KMS-11 (cell line): ENCODE measurements around the gene PCIF1.

Source experiments
- H2AFZ ChIP-seq: fragments of 200-600 bp; sonication (generic); 2 replicates; pipeline ENCODE4 v1.6.1; 2016; ENCODE audit warnings: antibody characterized with exemption, mixed run types, low read depth
- H3K27ac ChIP-seq: fragments of 200-600 bp; sonication (generic); 2 replicates; pipeline ENCODE4 v1.6.1; 2016; ENCODE audit warnings: mild to moderate bottlenecking, mixed run types
- H3K27me3 ChIP-seq: fragments of 200-600 bp; sonication (generic); 2 replicates; pipeline ENCODE4 v1.6.1; 2017; ENCODE audit warnings: mild to moderate bottlenecking, low read depth, mixed run types, moderate library complexity; ENCODE audit not compliant: insufficient read depth
- H3K36me3 ChIP-seq: fragments of 200-600 bp; sonication (generic); 2 replicates; pipeline ENCODE4 v1.6.1; 2017; ENCODE audit warnings: mild to moderate bottlenecking, mixed run types; ENCODE audit not compliant: insufficient read depth
- H3K4me1 ChIP-seq: fragments of 200-600 bp; sonication (generic); 2 replicates; pipeline ENCODE4 v1.6.1; 2016; ENCODE audit warnings: mild to moderate bottlenecking, low read depth, mixed run types; ENCODE audit not compliant: poor library complexity, severe bottlenecking
- H3K4me2 ChIP-seq: fragments of 200-600 bp; sonication (generic); 2 replicates; pipeline ENCODE4 v1.7.0; 2016; ENCODE audit warnings: mild to moderate bottlenecking, mixed run types
- H3K4me3 ChIP-seq: fragments of 200-600 bp; sonication (generic); IDR thresholded peaks from 2 replicates; pipeline ENCODE4 v1.6.1; 2017; ENCODE audit warnings: low read depth, low read length, mixed read lengths; ENCODE audit not compliant: insufficient read depth
- H3K79me2 ChIP-seq: fragments of 200-600 bp; sonication (generic); 2 replicates; pipeline ENCODE4 v1.6.1; 2016; ENCODE audit warnings: low read depth, mixed run types; ENCODE audit not compliant: insufficient read depth
- H3K9ac ChIP-seq: fragments of 200-600 bp; sonication (generic); 2 replicates; pipeline ENCODE4 v1.6.1; 2016; ENCODE audit warnings: mild to moderate bottlenecking, mixed run types
- H4K20me1 ChIP-seq: fragments of 200-600 bp; sonication (generic); 2 replicates; pipeline ENCODE4 v1.6.1; 2016; ENCODE audit warnings: mild to moderate bottlenecking, mixed run types; ENCODE audit not compliant: insufficient read depth
- TF ChIP-seq, protein P1 (sequence below): fragments of 200-600 bp; sonication (generic); conservative IDR thresholded peaks from 2 replicates; pipeline ENCODE4 v1.6.1; 2017; ENCODE audit warnings: low read depth, mild to moderate bottlenecking, antibody characterized with exemption, low read length, moderate library complexity, mixed read lengths

The PCIF1 gene

GRCh38 chr20:45892828-45893500, 41.5 kb upstream of the PCIF1 start:
- no peak overlapping the region for H3K4me3 ChIP-seq
- no peak overlapping the region for H3K27ac ChIP-seq
- no peak overlapping the region for H2AFZ ChIP-seq
- H3K9ac ChIP-seq, result no peak overlapping the region
- no peaks in the 10 kb centered on the region for H3K79me2 ChIP-seq
- H3K4me1 ChIP-seq, result peaks cover 10% of the 10 kb centered on the region
- TF ChIP-seq, protein P1, sequence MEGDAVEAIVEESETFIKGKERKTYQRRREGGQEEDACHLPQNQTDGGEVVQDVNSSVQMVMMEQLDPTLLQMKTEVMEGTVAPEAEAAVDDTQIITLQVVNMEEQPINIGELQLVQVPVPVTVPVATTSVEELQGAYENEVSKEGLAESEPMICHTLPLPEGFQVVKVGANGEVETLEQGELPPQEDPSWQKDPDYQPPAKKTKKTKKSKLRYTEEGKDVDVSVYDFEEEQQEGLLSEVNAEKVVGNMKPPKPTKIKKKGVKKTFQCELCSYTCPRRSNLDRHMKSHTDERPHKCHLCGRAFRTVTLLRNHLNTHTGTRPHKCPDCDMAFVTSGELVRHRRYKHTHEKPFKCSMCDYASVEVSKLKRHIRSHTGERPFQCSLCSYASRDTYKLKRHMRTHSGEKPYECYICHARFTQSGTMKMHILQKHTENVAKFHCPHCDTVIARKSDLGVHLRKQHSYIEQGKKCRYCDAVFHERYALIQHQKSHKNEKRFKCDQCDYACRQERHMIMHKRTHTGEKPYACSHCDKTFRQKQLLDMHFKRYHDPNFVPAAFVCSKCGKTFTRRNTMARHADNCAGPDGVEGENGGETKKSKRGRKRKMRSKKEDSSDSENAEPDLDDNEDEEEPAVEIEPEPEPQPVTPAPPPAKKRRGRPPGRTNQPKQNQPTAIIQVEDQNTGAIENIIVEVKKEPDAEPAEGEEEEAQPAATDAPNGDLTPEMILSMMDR, result no peak
- no peaks in the 10 kb centered on the region for H3K27me3 ChIP-seq
- no peak overlapping the region for H3K4me2 ChIP-seq
- H4K20me1 ChIP-seq, result no peaks in the 10 kb centered on the region
- no peaks in the 10 kb centered on the region for H3K36me3 ChIP-seq

GRCh38 chr20:45893831-45894230, 40.7 kb upstream of the PCIF1 start:
- Histone ChIP-seq H3K4me3 (no peak overlapping the region), H3K79me2 (no peaks in the 10 kb centered on the region), H4K20me1 (no peaks in the 10 kb centered on the region), H2AFZ (no peak overlapping the region), H3K36me3 (no peaks in the 10 kb centered on the region), H3K4me2 (no peak overlapping the region), H3K9ac (no peak overlapping the region), H3K27me3 (no peaks in the 10 kb centered on the region), H3K27ac (no peak overlapping the region), H3K4me1 (peaks cover 10% of the 10 kb centered on the region)
- TF ChIP-seq, protein P1, result no peak

DNA sequence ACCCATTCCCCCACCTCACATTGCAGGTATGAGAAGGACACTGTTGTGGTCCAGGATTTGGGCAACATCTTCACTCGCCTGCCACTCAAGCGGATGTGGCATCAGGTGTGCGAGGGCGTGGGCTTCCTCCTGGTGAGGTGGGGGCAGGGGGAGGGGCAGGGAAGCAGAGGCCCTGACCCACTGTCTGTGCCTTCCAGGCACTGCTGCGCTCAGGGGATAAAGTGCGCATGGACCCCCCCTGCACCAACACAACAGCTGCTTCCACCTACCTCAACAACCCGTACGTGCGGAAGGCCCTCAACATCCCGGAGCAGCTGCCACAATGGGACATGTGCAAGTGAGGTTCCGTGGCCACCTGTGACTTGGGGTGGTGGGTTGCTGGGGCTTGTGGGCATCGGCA, 39.7 kb upstream of the PCIF1 start:
- no peak overlapping the region for H2AFZ ChIP-seq
- no peak overlapping the region for H3K27ac ChIP-seq
- no peaks in the 10 kb centered on the region for H4K20me1 ChIP-seq
- no peak overlapping the region for H3K4me2 ChIP-seq
- H3K36me3 ChIP-seq, result no peaks in the 10 kb centered on the region
- no peaks in the 10 kb centered on the region for H3K27me3 ChIP-seq
- no peaks in the 10 kb centered on the region for H3K79me2 ChIP-seq
- H3K4me1 ChIP-seq, result peaks cover 10% of the 10 kb centered on the region
- TF ChIP-seq, protein P1, result no peak
- H3K4me3 ChIP-seq, result no peak overlapping the region
- no peak overlapping the region for H3K9ac ChIP-seq

DNA sequence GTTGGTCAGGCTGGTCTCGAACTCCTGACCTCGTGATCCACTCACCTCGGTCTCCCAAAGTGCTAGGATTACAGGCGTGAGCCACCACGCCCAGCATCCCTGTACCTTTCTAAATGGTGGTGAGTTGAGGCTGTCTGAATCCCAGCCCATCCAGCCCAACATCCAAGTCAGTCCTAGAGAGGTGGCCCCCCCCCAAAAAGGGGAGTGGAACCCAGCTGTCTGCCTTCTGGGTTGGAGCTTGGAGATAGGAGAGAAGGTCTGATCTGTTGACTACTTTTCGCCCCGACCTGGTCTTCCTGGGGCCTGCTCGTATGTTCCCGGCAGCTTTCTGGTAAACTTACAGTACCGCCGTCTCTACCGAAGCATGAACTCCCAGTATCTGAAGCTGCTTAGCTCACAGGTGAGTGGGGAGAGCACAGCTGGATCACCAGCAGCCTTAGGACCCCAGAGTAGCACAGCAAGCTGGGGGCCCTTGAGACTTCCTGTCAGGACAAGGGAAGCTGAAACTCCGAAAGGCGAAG, 37.8 kb upstream of the PCIF1 start:
- H4K20me1 ChIP-seq, result no peaks in the 10 kb centered on the region
- H3K36me3 ChIP-seq, result no peaks in the 10 kb centered on the region
- no peak overlapping the region for H3K9ac ChIP-seq
- H3K4me2 ChIP-seq, result no peak overlapping the region
- H3K27ac ChIP-seq, result no peak overlapping the region
- H3K4me3 ChIP-seq, result no peak overlapping the region
- H3K4me1 ChIP-seq, result peaks cover 10% of the 10 kb centered on the region
- TF ChIP-seq, protein P1, result no peak
- no peaks in the 10 kb centered on the region for H3K79me2 ChIP-seq
- H3K27me3 ChIP-seq, result no peaks in the 10 kb centered on the region
- H2AFZ ChIP-seq, result no peak overlapping the region
